ENCODE measurements around the gene GLIS1.
"Not testable (repeated sequence)": the region's sequence is repeated elsewhere in the genome, so short reads cannot be mapped to it uniquely, and the experiment has no call there.

Gene GLIS1

DNA sequence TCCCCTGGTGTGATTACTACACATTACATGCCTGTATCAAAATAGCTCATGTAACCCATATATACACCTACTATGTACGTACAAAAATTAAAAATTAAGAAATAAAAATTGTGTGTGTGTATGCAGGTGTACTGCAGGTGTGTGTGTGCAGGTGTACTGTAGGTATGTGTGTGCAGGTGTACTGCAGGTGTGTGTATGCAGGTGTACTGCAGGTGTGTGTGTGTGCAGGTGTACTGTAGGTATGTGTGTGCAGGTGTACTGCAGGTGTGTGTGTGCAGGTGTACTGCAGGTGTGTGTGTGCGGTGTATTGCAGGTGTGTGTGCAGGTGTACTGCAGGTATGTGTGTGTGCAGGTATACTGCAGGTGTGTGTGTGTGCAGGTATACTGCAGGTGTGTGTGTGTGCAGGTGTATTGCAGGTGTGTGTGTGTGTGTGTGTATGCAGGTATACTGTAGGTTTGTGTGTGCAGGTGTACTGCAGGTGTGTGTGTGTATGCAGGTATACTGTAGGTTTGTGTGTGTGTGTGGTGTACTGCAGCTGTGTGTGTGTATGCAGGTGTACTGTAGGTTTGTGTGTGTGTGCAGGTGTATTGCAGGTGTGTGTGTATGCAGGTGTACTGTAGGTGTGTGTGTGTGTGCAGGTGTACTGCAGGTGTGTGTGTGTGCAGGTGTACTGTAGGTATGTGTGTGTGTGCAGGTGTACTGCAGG is 183.2 kb downstream of the GLIS1 start:
- DNase-seq, result not testable (repeated sequence)

GRCh38 chr1:53554592-53555305 is 184.2 kb downstream of the GLIS1 start:
- no peak for DNase-seq

GRCh38 chr1:53553734-53554509 is 185.0 kb downstream of the GLIS1 start:
- DNase-seq, result no peak

- no peak for DNase-seq
Observed at GRCh38 chr1:53552981-53553733, 185.8 kb downstream of the GLIS1 start.

GRCh38 chr1:53552146-53552861 is 186.7 kb downstream of the GLIS1 start:
- DNase-seq, result no peak

DNA sequence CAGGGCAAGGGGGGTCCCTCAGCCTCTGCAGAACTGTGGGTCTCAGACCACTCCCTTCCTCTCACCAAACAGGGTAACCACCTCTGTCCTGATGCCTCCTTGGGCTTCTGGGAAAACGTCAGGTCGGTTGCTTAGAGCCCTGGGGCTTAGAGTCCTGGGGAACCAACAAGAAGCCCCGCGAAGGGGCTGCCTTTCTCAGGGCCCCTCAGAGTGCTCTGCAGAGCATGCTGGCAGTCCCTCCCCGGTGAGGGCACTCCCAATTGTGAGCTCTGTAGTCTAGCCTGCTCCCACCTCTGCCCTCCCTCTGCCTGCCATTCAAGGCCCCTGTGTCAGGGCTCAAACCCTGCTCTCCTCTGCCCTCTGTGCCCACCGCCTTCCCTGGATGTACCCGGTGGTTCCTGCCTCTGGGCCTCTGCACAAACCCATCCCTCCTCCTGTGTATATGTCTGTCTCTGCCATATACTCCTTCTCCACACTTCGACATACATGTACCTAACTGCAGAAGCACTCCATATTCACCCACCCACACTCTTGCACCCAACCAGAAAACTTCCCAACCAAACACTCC is 187.5 kb downstream of the GLIS1 start:
- DNase-seq, result no peak

DNA sequence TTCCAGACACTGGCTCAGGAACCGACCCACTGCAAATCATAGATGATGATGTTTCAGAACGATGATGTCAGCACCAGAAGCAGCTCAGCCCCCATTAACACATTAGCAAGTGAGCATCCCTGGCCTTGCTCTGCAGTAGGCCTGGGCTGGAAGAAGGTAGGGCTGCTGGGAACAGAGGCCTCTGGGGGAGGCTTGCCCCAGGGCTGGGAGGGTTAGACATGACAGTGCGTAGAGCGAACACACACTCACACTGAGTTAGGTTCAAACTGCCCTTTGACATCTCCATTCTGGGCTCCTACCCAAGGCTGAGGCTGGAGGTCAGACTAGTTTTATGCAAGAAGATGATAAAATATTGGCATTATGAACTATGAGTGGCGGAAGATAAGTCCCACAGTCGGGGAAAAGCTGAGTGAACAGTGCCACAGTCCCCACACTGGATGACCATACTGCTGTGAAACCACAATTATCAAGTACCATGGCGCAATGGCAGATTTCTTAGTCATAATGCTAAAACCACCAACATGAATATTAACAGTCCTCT is 188.7 kb downstream of the GLIS1 start:
- DNase-seq, result peak; percentile 2

- no peak for DNase-seq
Observed at GRCh38 chr1:53549781-53550180, 189.2 kb downstream of the GLIS1 start.

DNA sequence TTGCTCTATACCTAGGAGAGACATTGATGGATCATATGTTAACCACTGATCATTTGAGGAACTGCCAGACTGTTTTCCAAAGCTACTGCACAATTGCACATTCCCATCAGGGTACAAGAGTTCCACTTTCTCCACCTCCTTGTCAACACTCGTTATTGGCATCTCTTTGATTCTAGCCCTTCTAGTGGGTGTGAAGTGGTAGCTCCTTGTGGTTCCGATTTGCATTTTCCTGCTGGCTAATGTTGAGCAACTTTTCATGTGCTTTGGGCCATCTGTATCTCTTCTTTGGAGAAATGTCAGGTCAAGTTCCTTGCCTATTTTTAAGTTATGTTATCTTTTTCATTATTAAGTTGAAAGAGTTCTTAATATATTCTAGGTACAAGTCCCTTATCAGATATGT is 189.7 kb downstream of the GLIS1 start:
- no peak for DNase-seq

GRCh38 chr1:53548031-53548491 is 190.9 kb downstream of the GLIS1 start:
- no peak for DNase-seq

DNA sequence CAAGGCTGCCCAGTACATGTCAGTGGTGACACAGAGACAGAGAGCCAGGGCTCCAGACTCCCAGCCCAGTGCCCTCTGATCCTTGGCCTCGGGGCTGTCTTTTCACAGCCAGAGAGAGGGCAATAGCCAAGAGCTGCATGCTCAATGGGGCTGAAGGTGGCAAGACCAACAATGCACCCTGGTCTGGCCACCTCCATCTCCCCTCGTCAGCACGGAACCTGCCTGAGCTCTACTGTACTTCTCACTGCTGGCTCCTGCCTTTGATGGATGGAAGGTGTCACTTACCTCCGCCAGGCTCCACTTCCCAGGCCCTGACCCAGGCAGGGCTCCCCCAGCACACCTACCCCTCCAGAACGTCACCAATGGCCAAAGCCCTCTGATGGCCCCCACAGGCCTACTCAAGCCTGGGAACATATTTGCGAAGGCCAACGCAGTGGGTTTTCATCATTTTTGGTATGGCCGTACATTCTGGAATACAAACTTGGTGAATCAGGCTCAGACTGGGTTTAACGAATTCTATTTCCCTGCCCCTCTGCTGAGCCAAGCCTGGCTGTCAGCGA is 191.7 kb downstream of the GLIS1 start:
- DNase-seq, result no peak

- no peak for DNase-seq
Observed at GRCh38 chr1:53546409-53547155, 192.4 kb downstream of the GLIS1 start.

- DNase-seq, result no peak
Observed at GRCh38 chr1:53545663-53546408, 193.1 kb downstream of the GLIS1 start.

DNA sequence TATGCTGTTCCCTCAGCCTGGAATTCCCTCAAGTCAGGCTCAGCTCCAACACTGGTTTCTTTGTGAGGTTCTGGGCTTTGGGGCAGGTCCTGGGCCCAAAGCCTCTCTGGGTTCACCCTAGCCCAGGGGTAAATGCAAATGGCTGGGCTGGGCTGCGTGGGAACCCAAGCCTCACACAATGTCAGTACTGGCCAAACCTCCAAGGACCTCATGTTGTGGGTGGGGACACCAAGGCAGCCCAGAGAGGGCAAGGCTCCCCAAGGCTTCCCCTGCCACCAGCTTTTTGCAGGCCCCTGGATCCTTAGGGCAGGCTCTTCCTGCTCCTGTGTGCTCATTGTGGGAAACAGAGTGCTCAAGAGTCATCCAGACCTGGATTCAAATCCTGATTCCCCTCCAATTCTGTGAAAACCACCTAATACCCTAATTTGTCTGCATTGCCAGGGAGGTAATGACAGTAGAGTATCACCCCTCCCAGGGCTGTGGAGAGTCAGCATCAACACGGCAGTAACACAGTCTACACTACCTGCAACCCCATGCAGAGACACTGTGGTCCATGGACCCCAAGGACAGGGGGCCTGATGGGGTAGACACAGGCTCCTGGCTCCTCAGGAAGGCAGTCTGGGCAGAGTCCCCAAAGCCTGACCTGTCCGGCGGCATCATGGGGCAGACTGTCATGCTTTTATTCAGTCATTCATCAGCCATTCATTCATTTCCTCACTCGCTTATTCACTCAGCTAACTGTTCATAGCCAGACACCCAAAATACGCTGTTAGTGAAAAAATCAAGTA is 194.0 kb downstream of the GLIS1 start:
- no peak for DNase-seq

DNA sequence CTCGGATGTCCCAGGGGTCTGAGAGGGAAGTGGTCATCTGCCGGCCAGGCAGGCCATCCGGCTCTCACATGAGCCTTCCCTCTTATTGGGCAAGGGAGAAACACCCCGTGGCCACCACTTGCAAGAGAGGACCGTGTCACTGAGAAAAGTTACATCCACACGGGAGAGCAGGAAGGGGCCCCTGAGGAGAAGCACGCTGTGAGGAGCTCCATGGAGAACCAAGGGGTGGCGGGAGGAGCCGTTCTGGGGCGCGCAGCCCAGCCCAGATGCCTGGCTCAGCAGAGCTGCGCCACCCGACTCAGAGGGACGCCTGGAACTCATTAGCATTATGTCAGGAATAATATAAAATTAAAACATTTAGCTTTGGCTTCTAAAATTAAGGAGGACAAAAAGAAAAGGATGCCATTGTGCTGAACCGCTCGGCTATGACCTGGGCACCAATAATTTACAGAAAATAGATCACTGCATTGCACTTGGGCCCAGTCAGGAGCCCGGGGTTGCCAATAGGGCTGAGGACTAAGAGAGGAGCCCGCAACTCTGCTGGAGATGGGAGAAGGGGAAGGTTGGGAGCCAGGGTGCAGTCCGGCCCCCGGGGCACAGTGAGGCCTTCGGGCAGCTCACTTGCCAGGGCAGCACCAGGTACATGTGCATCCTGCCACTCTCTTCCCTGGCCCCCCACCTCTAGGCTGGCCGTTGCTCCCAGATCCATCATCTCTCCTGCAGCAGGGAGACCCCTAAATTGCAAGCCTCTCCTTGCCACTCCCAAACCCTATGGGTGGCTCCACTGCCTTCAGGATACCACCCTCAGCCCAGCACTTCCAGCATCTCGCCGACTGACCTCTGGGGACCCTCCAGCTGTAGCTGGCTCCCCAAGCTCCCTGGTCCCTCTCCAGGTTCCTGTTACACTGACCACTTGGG is 194.9 kb downstream of the GLIS1 start:
- no peak for DNase-seq

GRCh38 chr1:53543130-53543777 is 195.7 kb downstream of the GLIS1 start:
- DNase-seq, result no peak

GRCh38 chr1:53542551-53542950 is 196.4 kb downstream of the GLIS1 start:
- DNase-seq, result no peak
